Prostate gland (tissue), 2 donors: ENCODE measurements around the gene B4GALT1.

Source experiments
- CTCF ChIP-seq, 4 experiments: fragments of 200-600 bp in 2 of 4; fragments of 450-650 bp in 2 of 4; sonication (generic) in 2 of 4; IDR thresholded peaks; 1 replicate in 3 of 4; 2 replicates in 1 of 4; pipeline ENCODE4 v1.5.1; 2016 to 2019; ENCODE audit warnings: antibody characterized with exemption in 4 of 4, mild to moderate bottlenecking in 2 of 4, moderate library complexity in 2 of 4
- POLR2A ChIP-seq: fragments of 450-650 bp; IDR thresholded peaks from one replicate; pipeline ENCODE4 v1.6.1; 2016; ENCODE audit warnings: antibody characterized with exemption, mild to moderate bottlenecking

- TF ChIP-seq CTCF (IDR thresholded peaks at IDR 0.05) = no peak
- TF ChIP-seq POLR2A = no peak
These were observed 57.1 kb downstream of the B4GALT1 start for GRCh38 chr9:33109850-33110595.
